ENCODE data around the gene RNF13. TPM values are rescaled to one million over a fixed set of nuclear protein-coding genes. Genes with fewer than 3 reads are reported as not detected.

Gene RNF13
- total RNA-seq, 1 experiment from 2014 or later = 76.9 TPM

- Histone ChIP-seq H3K4me1 (ENCODE audit: control insufficient read depth, insufficient read depth, low read length) (no peaks in the 10 kb centered on the region), H3K27ac (ENCODE audit: low read length) (no peak overlapping the region), H3K27me3 (ENCODE audit: control insufficient read depth, insufficient read depth, low read length) (no peaks in the 10 kb centered on the region), H3K9me3 (ENCODE audit: control insufficient read depth, insufficient read depth, low read depth, low read length) (no peaks in the 10 kb centered on the region), H3K4me3 (ENCODE audit: low read depth in 2 of 2, low read length in 2 of 2) (no peak overlapping the region), H3K36me3 (ENCODE audit: control insufficient read depth, insufficient read depth, low read length) (no peaks in the 10 kb centered on the region)
- no TSS peak for BruUV-seq (replicated peaks)
- ATAC-seq (no peak), DNase-seq (ENCODE audit: low read depth, low spot score) (no peak)
- in situ Hi-C loops (cut with HindIII; ENCODE audit: low pct_unique_long_range_greater_than_20kb, low sequenced_read_pairs) = no loop called here
- POLR2A ChIA-PET = no interaction called here
- CTCF ChIA-PET = no interaction called here
- intact Hi-C loops (cut with micrococcal nuclease; ENCODE audit: unreplicated experiment) = no loop called here
- no peak for TF ChIP-seq SIN3A (IDR thresholded peaks at IDR 0.05; ENCODE audit: borderline replicate concordance, insufficient read depth, low read depth, low read length)
- no peak for TF ChIP-seq TCF7L2 (IDR thresholded peaks at IDR 0.05; ENCODE audit: low read depth, low read length)
- TF ChIP-seq POLR2AphosphoS5 (IDR thresholded peaks at IDR 0.05; ENCODE audit: low read depth, low read length) = no peak
- no peak for TF ChIP-seq CTCF (IDR thresholded peaks at IDR 0.05)
- TF ChIP-seq REST (IDR thresholded peaks at IDR 0.05; ENCODE audit: insufficient read depth in 1 of 2, low read depth in 2 of 2, low read length in 1 of 2) = no peak
Measured at GRCh38 chr3:149894205-149894604, 81.2 kb downstream of the RNF13 start.

- BruUV-seq (replicated peaks) = no TSS peak
- ChIA-PET POLR2A (no interaction called here), CTCF (no interaction called here)
- Histone ChIP-seq H3K27me3 (ENCODE audit: control insufficient read depth, insufficient read depth, low read length) (no peaks in the 10 kb centered on the region), H3K36me3 (ENCODE audit: control insufficient read depth, insufficient read depth, low read length) (no peaks in the 10 kb centered on the region), H3K27ac (ENCODE audit: low read length) (no peak overlapping the region), H3K4me3 (ENCODE audit: low read depth in 2 of 2, low read length in 2 of 2) (no peak overlapping the region), H3K9me3 (ENCODE audit: control insufficient read depth, insufficient read depth, low read depth, low read length) (no peaks in the 10 kb centered on the region), H3K4me1 (ENCODE audit: control insufficient read depth, insufficient read depth, low read length) (no peaks in the 10 kb centered on the region)
- ATAC-seq (no peak), DNase-seq (ENCODE audit: low read depth, low spot score) (no peak)
- intact Hi-C loops (cut with micrococcal nuclease; ENCODE audit: unreplicated experiment) = no loop called here
- TF ChIP-seq POLR2AphosphoS5 (IDR thresholded peaks at IDR 0.05; ENCODE audit: low read depth, low read length) = no peak
- no peak for TF ChIP-seq CTCF (IDR thresholded peaks at IDR 0.05)
- TF ChIP-seq REST (IDR thresholded peaks at IDR 0.05; ENCODE audit: insufficient read depth in 1 of 2, low read depth in 2 of 2, low read length in 1 of 2) = no peak
- TF ChIP-seq TCF7L2 (IDR thresholded peaks at IDR 0.05; ENCODE audit: low read depth, low read length) = no peak
- TF ChIP-seq SIN3A (IDR thresholded peaks at IDR 0.05; ENCODE audit: borderline replicate concordance, insufficient read depth, low read depth, low read length) = no peak
- in situ Hi-C loops (cut with HindIII; ENCODE audit: low pct_unique_long_range_greater_than_20kb, low sequenced_read_pairs) = no loop called here
Measured at GRCh38 chr3:149895339-149895738, 82.3 kb downstream of the RNF13 start.

All from Panc1 (cell line).